K562 (cell line): ENCODE measurements around the gene FRMD4A. TPM values are rescaled to one million over a fixed set of nuclear protein-coding genes. Genes with fewer than 3 reads are reported as not detected.

Experiments used
- ATAC-seq: fragments of 200-7000 bp; cut with Tn5 transposase; 3 replicates; pipeline ENCODE4 v1.9.1; 2020; ENCODE audit warnings: moderate library complexity
- BruUV-seq: library from RNA; stranded (reverse); fragments of 400-500 nt; replicated peaks from 2 replicates; lab custom pipeline; 2021; lab: Mats Ljungman, UMichigan
- CTCF ChIA-PET: fragments of 300-600 bp; formaldehyde crosslinking; extraction: SDS; loops from one replicate; lab custom pipeline; 2021; ENCODE audit warnings: low intra/inter-chr PET ratio; lab: Yijun Ruan, JAX
- POLR2A ChIA-PET: fragments of 300-600, 350-650 bp; sonication (Branson Sonifier 250); formaldehyde crosslinking; extraction: SDS; loops from one replicate; lab custom pipeline; 2021; ENCODE audit warnings: antibody characterized with exemption, inconsistent platforms; lab: Yijun Ruan, JAX
- DNase-seq, 4 experiments: peaks; one replicate each; pipeline versions ENCODE4 v3.0.0 to v3.0.0-alpha.2; 2011 to 2018; ENCODE audit warnings: low spot score in 3 of 4, mixed read lengths in 3 of 4; ENCODE audit errors: extremely low read depth in 1 of 4
- FAIRE-seq: peaks from 2 replicates; lab custom pipeline; 2011; peaks lifted over from hg19 to GRCh38; lab: Jason Lieb, UNC
- H2AFZ ChIP-seq: 2 replicates; pipeline ENCODE4 v1.6.0; 2011; ENCODE audit warnings: low read depth, low read length, control low read depth, inconsistent platforms
- H3K27ac ChIP-seq: fragments of 200-600 bp; 3 replicates; pipeline ENCODE4 v1.8.0; 2011; ENCODE audit warnings: low read depth, mild to moderate bottlenecking, control low read depth, inconsistent platforms, low read length, moderate library complexity, mixed read lengths; ENCODE audit errors: extremely low read depth
- H3K27me3 ChIP-seq, 2 experiments: fragments of 300-600 bp in 1 of 2; 2 replicates in 1 of 2; 3 replicates in 1 of 2; pipeline versions ENCODE4 v1.6.0 to v1.8.0; 2011; ENCODE audit warnings: inconsistent platforms in 2 of 2, low read length in 2 of 2, mild to moderate bottlenecking in 1 of 2, mixed read lengths in 1 of 2, moderate library complexity in 1 of 2; ENCODE audit not compliant: control insufficient read depth in 2 of 2, insufficient read depth in 2 of 2
- H3K36me3 ChIP-seq: fragments of 300-600 bp; 3 replicates; pipeline ENCODE4 v1.8.0; 2011; ENCODE audit warnings: mild to moderate bottlenecking, low read length, inconsistent platforms; ENCODE audit not compliant: control insufficient read depth, insufficient read depth
- H3K4me1 ChIP-seq, 2 experiments: fragments of 200-600 bp in 1 of 2; replicated peaks in 1 of 2; 2 replicates in 1 of 2; 3 replicates in 1 of 2; pipeline versions ENCODE4 v1.5.1 to v1.8.0; 2011; ENCODE audit warnings: inconsistent platforms in 2 of 2, low read length in 2 of 2, mild to moderate bottlenecking in 1 of 2, mixed read lengths in 1 of 2, moderate library complexity in 1 of 2; ENCODE audit not compliant: control insufficient read depth in 2 of 2, insufficient read depth in 2 of 2
- H3K4me2 ChIP-seq: 2 replicates; pipeline ENCODE4 v1.6.1; 2011; ENCODE audit warnings: low read length, control low read depth, inconsistent platforms, mixed read lengths; ENCODE audit not compliant: insufficient read depth
- H3K4me3 ChIP-seq: fragments of 200-600 bp; sonication (generic), shearing (Covaris generic); 2 replicates; pipeline ENCODE4 v1.5.1; 2016; ENCODE audit warnings: control low read depth, inconsistent platforms
- H3K79me2 ChIP-seq: fragments of 200-600 bp; 3 replicates; pipeline ENCODE4 v1.8.0; 2011; ENCODE audit warnings: low read length, inconsistent platforms; ENCODE audit not compliant: control insufficient read depth, insufficient read depth
- H3K9ac ChIP-seq, 2 experiments: 2 replicates each; pipeline versions ENCODE4 v1.6.0 to v1.6.1; 2011; ENCODE audit warnings: low read depth in 2 of 2, low read length in 2 of 2, control low read depth in 1 of 2, inconsistent platforms in 1 of 2, mild to moderate bottlenecking in 1 of 2, mixed read lengths in 1 of 2; ENCODE audit not compliant: insufficient read depth in 1 of 2
- H3K9me1 ChIP-seq: one replicate; pipeline ENCODE4 v1.6.0; 2011; ENCODE audit warnings: inconsistent platforms, mild to moderate bottlenecking, low read length, moderate library complexity; ENCODE audit not compliant: control insufficient read depth, insufficient read depth
- H3K9me3 ChIP-seq: replicated peaks from 2 replicates; pipeline ENCODE4 v1.5.1; 2011; ENCODE audit warnings: low read depth, low read length, inconsistent platforms; ENCODE audit not compliant: control insufficient read depth, insufficient read depth
- H4K20me1 ChIP-seq: replicated peaks from 2 replicates; pipeline ENCODE4 v1.6.1; 2011; ENCODE audit warnings: low read length, inconsistent platforms, mixed read lengths; ENCODE audit not compliant: control insufficient read depth, insufficient read depth
- BCL6 ChIP-seq: fragments of 250-450 bp; sonication (Bioruptor Pico); IDR thresholded peaks from 2 replicates; pipeline ENCODE4 v1.4.0; 2020
- CUX1 ChIP-seq: fragments of 200-800 bp; sonication (Bioruptor generic); IDR thresholded peaks from 2 replicates; pipeline ENCODE4 v1.6.1; 2016; ENCODE audit warnings: missing genetic modification characterization, missing compliant biosample characterization
- DLX4 ChIP-seq: fragments of 250-450 bp; sonication (Bioruptor Pico); IDR thresholded peaks from 2 replicates; pipeline ENCODE4 v1.6.1; 2021; ENCODE audit warnings: mild to moderate bottlenecking
- DNMT1 ChIP-seq: fragments of 450-650 bp; IDR thresholded peaks from 2 replicates; pipeline ENCODE4 v1.6.1; 2016; ENCODE audit warnings: antibody characterized with exemption, mild to moderate bottlenecking
- EHMT2 ChIP-seq: fragments of 450-650 bp; IDR thresholded peaks from 2 replicates; pipeline ENCODE4 v1.6.1; 2018; ENCODE audit warnings: antibody characterized with exemption
- GABPB2 ChIP-seq: fragments of 250-450 bp; sonication (Bioruptor Pico); conservative IDR thresholded peaks from 2 replicates; pipeline ENCODE4 v1.5.1; 2021; ENCODE audit warnings: mild to moderate bottlenecking
- HDAC1 ChIP-seq, 2 experiments: fragments of 450-650 bp; IDR thresholded peaks; 2 replicates each; pipeline ENCODE4 v1.6.1; 2016 to 2017; ENCODE audit warnings: inconsistent platforms in 1 of 2, mild to moderate bottlenecking in 1 of 2, moderate library complexity in 1 of 2
- JUND ChIP-seq, 2 experiments: IDR thresholded peaks; 2 replicates in 1 of 2; 3 replicates in 1 of 2; pipeline ENCODE4 v1.6.1; 2011; ENCODE audit warnings: borderline replicate concordance in 2 of 2, low read depth in 2 of 2, low read length in 2 of 2, improper control_type of control experiment in 1 of 2, missing biosample characterization in 1 of 2, missing genetic modification characterization in 1 of 2, missing genetic modification reagents in 1 of 2
- NCOA1 ChIP-seq: fragments of 450-650 bp; IDR thresholded peaks from 2 replicates; pipeline ENCODE4 v1.6.1; 2016; ENCODE audit warnings: low read depth
- POLR2H ChIP-seq: IDR thresholded peaks from 2 replicates; pipeline ENCODE4 v1.6.1; 2016; ENCODE audit warnings: missing genetic modification characterization, low read depth, mild to moderate bottlenecking, control low read depth, missing compliant biosample characterization, moderate library complexity
- ZNF121 ChIP-seq: sonication (generic); formaldehyde crosslinking; conservative IDR thresholded peaks from 2 replicates; pipeline ENCODE4 v1.8.0; 2022; ENCODE audit warnings: missing genetic modification reagents
- WGBS: fragments of 100-300 bp; shearing (Covaris generic); methylation state at CpG from one replicate; pipeline ENCODE4 v1.1.6; 2016; ENCODE audit warnings: low coverage, mixed read lengths; ENCODE audit not compliant: insufficient coverage; ENCODE audit errors: missing lambda C conversion rate; 5-methylcytosine and 5-hydroxymethylcytosine counted together
- in situ Hi-C: fragments of 300-500 bp; cut with MboI; formaldehyde crosslinking; loops from 4 replicates; pipeline ENCODE4 v1.15.0; 2018; ENCODE audit warnings: inconsistent platforms, mixed read lengths
- intact Hi-C: fragments of 100-400 bp; cut with micrococcal nuclease; formaldehyde crosslinking; loops from 2 replicates; pipeline ENCODE4 v1.14.2; 2022
- polyA plus RNA-seq, 8 experiments: library from polyadenylated mRNA; depleted of rRNA in 4 of 8; stranded (reverse) in 5 of 8; unstranded in 3 of 8; fragments of >200 nt; fragmentation: Nextera tagmentation in 2 of 8; fragmentation: Illumina TruSeq in 1 of 8; extraction: Ambion mirVana in 2 of 8; extraction: Trizol in 1 of 8; gene quantifications; 2 replicates each; pipeline versions ENCODE4 v1.2.1 to v1.2.3, GENCODE V29; 2011 to 2014; ENCODE audit warnings: inconsistent platforms in 1 of 8, missing spikeins in 1 of 8
- total RNA-seq, 7 experiments: library from RNA; depleted of rRNA in 6 of 7; stranded (reverse); fragments of >200 nt in 6 of 7; fragmentation: Illumina TruSeq in 2 of 7; extraction: Trizol in 2 of 7; gene quantifications; 2 replicates each; pipeline versions ENCODE4 v1.2.1 to v1.2.3, GENCODE V29; 2011 to 2021; ENCODE audit warnings: low replicate concordance in 1 of 7
- TF ChIP-seq, protein P1 (sequence below): fragments of 250-450 bp; sonication (Bioruptor Pico); IDR thresholded peaks from 2 replicates; pipeline ENCODE4 v1.5.1; 2021; ENCODE audit warnings: mild to moderate bottlenecking

FRMD4A gene
- total and polyA plus RNA-seq, 9 of the 15 experiments (the other 6 are each of a cell fraction or from before 2014, with no cell fraction given) = 0.80 to 5.2 (median 3.0) TPM

- TF ChIP-seq EHMT2 (no peak), POLR2H (tag) (no peak)
- TF ChIP-seq, all 486 proteins: peak for 0
Observed at GRCh38 chr10:13771992-13772391, 558.7 kb downstream of the FRMD4A start (continued).

DNA sequence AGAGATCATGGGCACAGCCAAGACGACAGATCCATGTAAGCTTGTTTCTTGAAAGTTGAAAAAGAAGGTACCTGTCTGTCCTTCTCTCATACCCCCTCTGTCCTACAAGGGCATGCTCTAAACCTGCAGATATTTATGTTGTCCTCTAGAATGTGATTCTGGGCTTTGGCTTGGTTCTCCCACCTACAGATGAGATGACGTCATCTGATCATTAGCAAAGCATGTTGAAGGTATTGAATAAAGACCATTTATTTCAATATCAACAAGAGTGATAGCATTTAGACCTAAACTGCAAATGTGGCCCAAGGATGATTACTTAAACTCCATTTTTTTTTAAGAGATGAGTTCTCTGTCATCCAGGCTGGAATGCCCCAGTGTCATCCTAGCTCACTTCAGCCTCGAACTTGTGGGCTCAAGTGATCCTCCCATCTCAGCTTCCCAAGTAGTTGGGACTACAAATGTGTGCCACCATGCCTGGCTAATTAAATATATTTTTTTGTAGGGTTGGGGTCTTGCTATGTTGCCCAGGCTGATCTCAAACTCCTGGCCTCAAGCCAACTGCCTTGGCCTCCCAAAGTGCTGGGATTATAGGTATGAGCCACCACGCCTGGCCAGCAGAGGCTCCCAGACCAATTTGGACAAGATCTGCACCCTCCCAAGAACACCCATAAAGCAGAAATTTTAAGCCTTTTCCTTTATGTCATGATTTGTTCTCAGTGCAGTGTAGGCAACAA, 559.8 kb downstream of the FRMD4A start:
- WGBS = 0% methylated on average over 4 of the region's 4 CpGs
- no TSS peak for BruUV-seq
- Histone ChIP-seq H3K27ac (no peak overlapping the region), H3K9me3 (no peaks in the 10 kb centered on the region), H3K9ac (no peak overlapping the region), H3K4me1 (no peaks in the 10 kb centered on the region), H2AFZ (no peak overlapping the region), H3K79me2 (no peaks in the 10 kb centered on the region), H3K27me3 (peaks cover 33 to 57% of the 10 kb centered on the region in 2 experiments), H3K4me2 (no peak overlapping the region), H3K36me3 (no peaks in the 10 kb centered on the region), H4K20me1 (no peaks in the 10 kb centered on the region), H3K9me1 (no peaks in the 10 kb centered on the region), H3K4me3 (no peak overlapping the region)
- no peak for DNase-seq
- POLR2A ChIA-PET = interaction anchor here (0.8 kb wide), 1 partner anchor 20 kb away, joined by 3 read pairs; no protein-coding TSS in a partner anchor
- FAIRE-seq = no peak
- in situ Hi-C loops = no loop called here
- intact Hi-C loops = no loop called here
- CTCF ChIA-PET = no interaction called here
- no peak for ATAC-seq
- TF ChIP-seq DNMT1 (no peak), GABPB2 (CRISPR knock-in tag) (no peak), CUX1 (CRISPR knock-in tag) (no peak), BCL6 (CRISPR knock-in tag) (no peak), DLX4 (CRISPR knock-in tag) (no peak), ZNF121 (CRISPR knock-in tag) (peak; percentile 68), JUND (IDR thresholded peaks at IDR 0.05; ENCODE audit: borderline replicate concordance, low read depth, low read length) (peak; percentile 33; the same call in 1 of the 2 replicates), JUND (tag; IDR thresholded peaks at IDR 0.05; ENCODE audit: borderline replicate concordance, low read depth, low read length) (peak; percentile 70; the same call in 1 of the 3 replicates), HDAC1 (IDR thresholded peaks at IDR 0.05) (no peak), NCOA1 (no peak)
- TF ChIP-seq, protein P1, sequence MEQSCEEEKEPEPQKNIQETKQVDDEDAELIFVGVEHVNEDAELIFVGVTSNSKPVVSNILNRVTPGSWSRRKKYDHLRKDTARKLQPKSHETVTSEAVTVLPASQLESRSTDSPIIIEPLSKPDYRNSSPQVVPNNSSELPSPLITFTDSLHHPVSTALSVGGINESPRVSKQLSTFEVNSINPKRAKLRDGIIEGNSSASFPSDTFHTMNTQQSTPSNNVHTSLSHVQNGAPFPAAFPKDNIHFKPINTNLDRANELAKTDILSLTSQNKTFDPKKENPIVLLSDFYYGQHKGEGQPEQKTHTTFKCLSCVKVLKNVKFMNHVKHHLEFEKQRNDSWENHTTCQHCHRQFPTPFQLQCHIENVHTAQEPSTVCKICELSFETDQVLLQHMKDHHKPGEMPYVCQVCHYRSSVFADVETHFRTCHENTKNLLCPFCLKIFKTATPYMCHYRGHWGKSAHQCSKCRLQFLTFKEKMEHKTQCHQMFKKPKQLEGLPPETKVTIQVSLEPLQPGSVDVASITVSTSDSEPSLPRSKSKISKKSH (CRISPR knock-in tag) = no peak
